DOHH2 (cell line): ENCODE results near the gene FRRS1L.

ENCODE experiments used
- H3F3A ChIP-seq: fragments of 200-600 bp; sonication (generic), shearing (Covaris generic); 2 replicates; pipeline ENCODE4 v1.6.0; 2016; ENCODE audit warnings: antibody characterized with exemption, mild to moderate bottlenecking; ENCODE audit not compliant: control insufficient read depth, insufficient read depth
- H3K27ac ChIP-seq: fragments of 200-600 bp; sonication (generic); 2 replicates; pipeline ENCODE4 v1.5.1; 2014; ENCODE audit warnings: low read depth, mild to moderate bottlenecking, low read length, moderate library complexity
- H3K27me3 ChIP-seq: fragments of 200-600 bp; sonication (generic); 2 replicates; pipeline ENCODE4 v1.6.1; 2014; ENCODE audit warnings: mild to moderate bottlenecking, low read length, mixed read lengths; ENCODE audit not compliant: control insufficient read depth
- H3K36me3 ChIP-seq: fragments of 200-600 bp; sonication (generic); 2 replicates; pipeline ENCODE4 v1.6.1; 2014; ENCODE audit warnings: mild to moderate bottlenecking, low read length, moderate library complexity, mixed read lengths; ENCODE audit not compliant: control insufficient read depth
- H3K4me1 ChIP-seq: fragments of 200-600 bp; sonication (generic); 2 replicates; pipeline ENCODE4 v1.6.1; 2014; ENCODE audit warnings: mild to moderate bottlenecking, low read length, mixed read lengths; ENCODE audit not compliant: control insufficient read depth
- H3K4me2 ChIP-seq: fragments of 200-600 bp; sonication (generic); 2 replicates; pipeline ENCODE4 v1.6.0; 2014; ENCODE audit warnings: mild to moderate bottlenecking, low read length, moderate library complexity
- H3K4me3 ChIP-seq: fragments of 200-600 bp; sonication (generic); 2 replicates; pipeline ENCODE4 v1.5.1; 2014; ENCODE audit warnings: mild to moderate bottlenecking, low read length, mixed read lengths
- H3K79me2 ChIP-seq: fragments of 200-600 bp; sonication (generic); 2 replicates; pipeline ENCODE4 v1.6.1; 2014; ENCODE audit warnings: mild to moderate bottlenecking, low read length, mixed read lengths; ENCODE audit not compliant: control insufficient read depth
- H3K9me2 ChIP-seq: fragments of 200-600 bp; sonication (generic); replicated peaks from 2 replicates; pipeline ENCODE4 v1.6.1; 2014; ENCODE audit warnings: mild to moderate bottlenecking, low read length, mixed read lengths; ENCODE audit not compliant: control insufficient read depth
- H3K9me3 ChIP-seq: fragments of 200-600 bp; sonication (generic); 2 replicates; pipeline ENCODE4 v1.6.1; 2014; ENCODE audit warnings: antibody characterized with exemption, low read length, mixed read lengths; ENCODE audit not compliant: control insufficient read depth, insufficient read depth
- H4K20me1 ChIP-seq: fragments of 200-600 bp; sonication (generic); 2 replicates; pipeline ENCODE4 v1.6.0; 2014; ENCODE audit warnings: low read depth, mild to moderate bottlenecking, antibody characterized with exemption, low read length, moderate library complexity; ENCODE audit not compliant: control insufficient read depth, insufficient read depth
- CTCF ChIP-seq: fragments of 200-600 bp; sonication (generic); IDR thresholded peaks from one replicate; pipeline ENCODE4 v1.5.1; 2014; ENCODE audit warnings: antibody characterized with exemption, mild to moderate bottlenecking, low read depth, low read length; ENCODE audit not compliant: poor library complexity, severe bottlenecking
- EZH2phosphoT487 ChIP-seq: fragments of 200-600 bp; sonication (generic); IDR thresholded peaks from 2 replicates; pipeline ENCODE4 v1.6.1; 2017; ENCODE audit warnings: borderline replicate concordance, mild to moderate bottlenecking, antibody characterized with exemption, low read length, moderate library complexity, mixed read lengths

Gene FRRS1L

GRCh38 chr9:109139851-109140250 lies 27.2 kb downstream of the FRRS1L start:
- no peaks in the 10 kb centered on the region for H3K9me2 ChIP-seq
- no peak overlapping the region for H3K27ac ChIP-seq
- no peak for TF ChIP-seq CTCF
- no peak for TF ChIP-seq EZH2phosphoT487
- no peaks in the 10 kb centered on the region for H3F3A ChIP-seq
- H3K4me3 ChIP-seq: no peak overlapping the region
- H4K20me1 ChIP-seq: no peaks in the 10 kb centered on the region
- H3K4me1 ChIP-seq: no peaks in the 10 kb centered on the region
- H3K79me2 ChIP-seq: no peaks in the 10 kb centered on the region
- peaks cover 7% of the 10 kb centered on the region; the same call in 1 of the 2 replicates for H3K27me3 ChIP-seq
- H3K36me3 ChIP-seq: no peaks in the 10 kb centered on the region
- H3K4me2 ChIP-seq: no peak overlapping the region
- H3K9me3 ChIP-seq: no peaks in the 10 kb centered on the region

GRCh38 chr9:109138421-109138820 lies 28.6 kb downstream of the FRRS1L start:
- no peaks in the 10 kb centered on the region for H3K9me2 ChIP-seq
- no peak for TF ChIP-seq EZH2phosphoT487
- TF ChIP-seq CTCF: no peak
- H3K27ac ChIP-seq: no peak overlapping the region
- no peaks in the 10 kb centered on the region for H3F3A ChIP-seq
- H3K4me3 ChIP-seq: no peak overlapping the region
- no peaks in the 10 kb centered on the region for H3K79me2 ChIP-seq
- no peaks in the 10 kb centered on the region for H3K9me3 ChIP-seq
- no peak overlapping the region for H3K4me2 ChIP-seq
- H3K36me3 ChIP-seq: no peaks in the 10 kb centered on the region
- no peaks in the 10 kb centered on the region for H4K20me1 ChIP-seq
- H3K4me1 ChIP-seq: no peaks in the 10 kb centered on the region
- peaks cover 13% of the 10 kb centered on the region for H3K27me3 ChIP-seq

GRCh38 chr9:109134167-109134578 lies 32.9 kb downstream of the FRRS1L start:
- Histone ChIP-seq H3K79me2 (no peaks in the 10 kb centered on the region), H3K9me2 (no peaks in the 10 kb centered on the region)

More at GRCh38 chr9:109134167-109134578, 32.9 kb downstream of the FRRS1L start:
- H3K27ac ChIP-seq: no peak overlapping the region
- no peak for TF ChIP-seq CTCF
- TF ChIP-seq EZH2phosphoT487: no peak
- H3K4me2 ChIP-seq: no peak overlapping the region
- no peaks in the 10 kb centered on the region for H3K4me1 ChIP-seq
- peaks cover 13% of the 10 kb centered on the region for H3K27me3 ChIP-seq
- no peaks in the 10 kb centered on the region for H3K9me3 ChIP-seq
- H4K20me1 ChIP-seq: no peaks in the 10 kb centered on the region
- H3K4me3 ChIP-seq: no peak overlapping the region
- no peaks in the 10 kb centered on the region for H3F3A ChIP-seq
- no peaks in the 10 kb centered on the region for H3K36me3 ChIP-seq
